ENCODE measurements around the gene ANKDD1B.

GRCh38 chr5:75716715-75717081 is 105.4 kb downstream of the ANKDD1B start:
- TF ChIP-seq CTCF (IDR thresholded peaks at IDR 0.05) = no peak
- TF ChIP-seq POLR2A (IDR thresholded peaks at IDR 0.05) = no peak

Data from prostate gland (tissue), 2 donors.